GM18907 (cell line): ENCODE measurements around the gene SFT2D3.

Source experiments
- ATAC-seq: cut with Tn5 transposase; IDR thresholded peaks from one replicate; pipeline ENCODE4 v1.9.1; 2021; ENCODE audit warnings: mild to moderate bottlenecking, moderate library complexity; ENCODE audit not compliant: unreplicated experiment

The SFT2D3 gene

GRCh38 chr2:127706215-127706990 lies 5.1 kb downstream of the SFT2D3 start:
- ATAC-seq = no peak

GRCh38 chr2:127707890-127708648 lies 6.8 kb downstream of the SFT2D3 start:
- ATAC-seq = no peak

GRCh38 chr2:127709336-127709735 lies 8.0 kb downstream of the SFT2D3 start:
- no peak for ATAC-seq

GRCh38 chr2:127712999-127713398 lies 11.7 kb downstream of the SFT2D3 start:
- no peak for ATAC-seq

- no peak for ATAC-seq
Observed at GRCh38 chr2:127713562-127713961, 12.3 kb downstream of the SFT2D3 start.

GRCh38 chr2:127715778-127716449 lies 14.6 kb downstream of the SFT2D3 start:
- ATAC-seq = no peak

- no peak for ATAC-seq
Observed at GRCh38 chr2:127718271-127718670, 17.0 kb downstream of the SFT2D3 start.

- ATAC-seq = no peak
Observed at GRCh38 chr2:127719301-127720218, 18.3 kb downstream of the SFT2D3 start.

GRCh38 chr2:127721311-127721977 lies 20.1 kb downstream of the SFT2D3 start:
- no peak for ATAC-seq

GRCh38 chr2:127721978-127722355 lies 20.7 kb downstream of the SFT2D3 start:
- no peak for ATAC-seq

- ATAC-seq = no peak
Observed at GRCh38 chr2:127722807-127723206, 21.5 kb downstream of the SFT2D3 start.

- ATAC-seq = no peak
Observed at GRCh38 chr2:127726158-127726880, 25.0 kb downstream of the SFT2D3 start.

- ATAC-seq = no peak
Observed at GRCh38 chr2:127733113-127733815, 32.0 kb downstream of the SFT2D3 start.

GRCh38 chr2:127733816-127734537 lies 32.7 kb downstream of the SFT2D3 start:
- ATAC-seq = no peak

- peak; percentile 18 for ATAC-seq
Observed at GRCh38 chr2:127735044-127735443, 33.7 kb downstream of the SFT2D3 start.

- ATAC-seq = peak; percentile 73
Observed at GRCh38 chr2:127735537-127736399, 34.5 kb downstream of the SFT2D3 start.

GRCh38 chr2:127737892-127738291 lies 36.6 kb downstream of the SFT2D3 start:
- ATAC-seq = no peak
